Natural killer cell (primary cell): ENCODE data around the gene RAPGEF1. TPM values are rescaled to one million over a fixed set of nuclear protein-coding genes. Genes with fewer than 3 reads are reported as not detected.
A peak's percentile ranks its signal among the peaks of the same experiment; 100 is the strongest.

Source experiments
- ATAC-seq, 3 donors: fragments of 150-1000 bp in 2 of 3; fragments of 200-7000 bp in 1 of 3; cut with Tn5 transposase; 1 replicate in 1 of 3; 2 replicates in 2 of 3; pipeline ENCODE4 v1.10.0; 2021; ENCODE audit warnings: mild to moderate bottlenecking in 2 of 3, moderate library complexity in 2 of 3
- DNase-seq, 2 donors: peaks; one replicate each; pipeline versions ENCODE4 v3.0.0 to v3.0.0-alpha.2; 2013 to 2021; ENCODE audit warnings: mixed read lengths in 1 of 2
- H3K27ac ChIP-seq: one replicate; pipeline ENCODE4 v1.5.1; 2013; ENCODE audit warnings: mild to moderate bottlenecking, low read length
- H3K27me3 ChIP-seq: one replicate; pipeline ENCODE4 v1.6.1; 2013; ENCODE audit warnings: low read length; ENCODE audit not compliant: control insufficient read depth, insufficient read depth
- H3K36me3 ChIP-seq: one replicate; pipeline ENCODE4 v1.6.1; 2013; ENCODE audit warnings: low read length; ENCODE audit not compliant: control insufficient read depth, insufficient read depth
- H3K4me1 ChIP-seq: one replicate; pipeline ENCODE4 v1.6.1; 2013; ENCODE audit warnings: low read length; ENCODE audit not compliant: control insufficient read depth, insufficient read depth
- H3K4me3 ChIP-seq: one replicate; pipeline ENCODE4 v1.5.1; 2013; ENCODE audit warnings: low read length
- H3K9me3 ChIP-seq: one replicate; pipeline ENCODE4 v1.6.1; 2013; ENCODE audit warnings: low read length; ENCODE audit not compliant: control insufficient read depth, insufficient read depth
- H3K27ac Mint-ChIP-seq, 2 donors: one replicate each; pipeline ENCODE4 v1.8.0; 2022; ENCODE audit warnings: mild to moderate bottlenecking in 2 of 2, mixed read lengths in 2 of 2, moderate library complexity in 1 of 2
- H3K27me3 Mint-ChIP-seq, 2 donors: one replicate each; pipeline ENCODE4 v1.8.0; 2022; ENCODE audit warnings: low read depth in 2 of 2, mixed read lengths in 2 of 2
- H3K36me3 Mint-ChIP-seq: one replicate; pipeline ENCODE4 v1.8.0; 2022; ENCODE audit warnings: mixed read lengths
- H3K4me1 Mint-ChIP-seq, 2 donors: one replicate each; pipeline ENCODE4 v1.8.0; 2022; ENCODE audit warnings: mixed read lengths in 2 of 2
- H3K4me3 Mint-ChIP-seq: one replicate; pipeline ENCODE4 v1.8.0; 2022; ENCODE audit warnings: mild to moderate bottlenecking, moderate library complexity, mixed read lengths
- H3K9me3 Mint-ChIP-seq, 2 donors: one replicate each; pipeline ENCODE4 v1.8.0; 2022; ENCODE audit warnings: mixed read lengths in 2 of 2
- WGBS: methylation state at CpG from one replicate; pipeline ENCODE4 v1.1.7; 2013; ENCODE audit warnings: missing lambda C conversion rate; ENCODE audit not compliant: insufficient coverage; 5-methylcytosine and 5-hydroxymethylcytosine counted together
- intact Hi-C: fragments of 100-400 bp; cut with micrococcal nuclease; formaldehyde crosslinking; loops from one replicate; pipeline ENCODE4 v1.14.2; 2022
- total RNA-seq, 4 donors: library from RNA; stranded (reverse); fragments of 120-200 nt in 1 of 4; gene quantifications; one replicate each; pipeline versions ENCODE4 v1.2.3 to v1.2.4, GENCODE V29; 2013 to 2022
- TF ChIP-seq, protein P1 (sequence below): fragments of 200-600 bp; IDR thresholded peaks from one replicate; pipeline ENCODE4 v1.8.0; 2022; ENCODE audit warnings: antibody characterized with exemption

RAPGEF1 gene
- total RNA-seq, 3 donors from 2014 or later (not counting 1 experiment from before 2014, with no cell fraction given) = 210 to 224 (median 222) TPM

DNA sequence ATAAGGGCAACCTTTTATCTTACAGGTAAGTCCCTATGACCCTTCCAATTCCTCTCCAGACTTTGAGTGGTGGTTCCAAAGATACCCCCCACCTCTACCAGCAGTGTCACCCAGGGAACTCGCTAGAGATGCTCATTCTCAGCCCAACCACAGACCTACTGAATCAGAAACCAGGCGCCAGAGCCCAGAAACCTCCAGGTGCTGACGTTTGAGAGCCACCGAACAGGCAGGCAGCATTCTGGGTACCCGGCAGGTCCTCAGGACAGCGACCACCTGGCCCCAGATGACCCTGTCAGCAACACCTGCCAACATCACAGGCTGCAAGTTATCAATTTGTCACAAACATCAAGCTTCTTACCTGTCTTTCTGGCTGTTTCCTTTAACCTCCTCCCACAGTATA is 19.5 kb downstream of the RAPGEF1 start:
- Mint-ChIP-seq H3K27ac (peak overlapping the region; percentile 87), H3K4me1 (peaks cover 85 to 89% of the 10 kb centered on the region in 2 donors), H3K36me3 (no peaks in the 10 kb centered on the region), H3K4me3 (peak overlapping the region; percentile 35), H3K9me3 (no peaks in the 10 kb centered on the region), H3K27me3 (no peaks in the 10 kb centered on the region)
- peaks cover 7% of the 10 kb centered on the region for H3K36me3 ChIP-seq
- DNase-seq = peak in 1 of 2 donors; percentile 48
- no peaks in the 10 kb centered on the region for H3K9me3 ChIP-seq
- H3K4me3 ChIP-seq = no peak overlapping the region
- peak overlapping the region; percentile 19 for H3K27ac ChIP-seq
- ATAC-seq = peak; percentile 36 to 67 (median 66)
- H3K4me1 ChIP-seq = peaks cover 50% of the 10 kb centered on the region
- intact Hi-C loops = no loop called here
- 34% methylated on average over 6 of the region's 6 CpGs for WGBS
- TF ChIP-seq, protein P1, sequence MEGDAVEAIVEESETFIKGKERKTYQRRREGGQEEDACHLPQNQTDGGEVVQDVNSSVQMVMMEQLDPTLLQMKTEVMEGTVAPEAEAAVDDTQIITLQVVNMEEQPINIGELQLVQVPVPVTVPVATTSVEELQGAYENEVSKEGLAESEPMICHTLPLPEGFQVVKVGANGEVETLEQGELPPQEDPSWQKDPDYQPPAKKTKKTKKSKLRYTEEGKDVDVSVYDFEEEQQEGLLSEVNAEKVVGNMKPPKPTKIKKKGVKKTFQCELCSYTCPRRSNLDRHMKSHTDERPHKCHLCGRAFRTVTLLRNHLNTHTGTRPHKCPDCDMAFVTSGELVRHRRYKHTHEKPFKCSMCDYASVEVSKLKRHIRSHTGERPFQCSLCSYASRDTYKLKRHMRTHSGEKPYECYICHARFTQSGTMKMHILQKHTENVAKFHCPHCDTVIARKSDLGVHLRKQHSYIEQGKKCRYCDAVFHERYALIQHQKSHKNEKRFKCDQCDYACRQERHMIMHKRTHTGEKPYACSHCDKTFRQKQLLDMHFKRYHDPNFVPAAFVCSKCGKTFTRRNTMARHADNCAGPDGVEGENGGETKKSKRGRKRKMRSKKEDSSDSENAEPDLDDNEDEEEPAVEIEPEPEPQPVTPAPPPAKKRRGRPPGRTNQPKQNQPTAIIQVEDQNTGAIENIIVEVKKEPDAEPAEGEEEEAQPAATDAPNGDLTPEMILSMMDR = no peak
- no peaks in the 10 kb centered on the region for H3K27me3 ChIP-seq

GRCh38 chr9:131719262-131719908 is 20.5 kb downstream of the RAPGEF1 start:
- no peaks in the 10 kb centered on the region for H3K9me3 ChIP-seq
- intact Hi-C loops = no loop called here
- DNase-seq (no peak), ATAC-seq (peak; percentile 16 to 21 (median 19))
- Mint-ChIP-seq H3K4me3 (peak overlapping the region; percentile 9), H3K4me1 (peaks cover 84 to 87% of the 10 kb centered on the region in 2 donors), H3K36me3 (no peaks in the 10 kb centered on the region), H3K27me3 (no peaks in the 10 kb centered on the region), H3K9me3 (no peaks in the 10 kb centered on the region), H3K27ac (peak overlapping the region; percentile 87)
- peaks cover 41% of the 10 kb centered on the region for H3K4me1 ChIP-seq
- 53% methylated on average over 5 of the region's 7 CpGs for WGBS
- no peak overlapping the region for H3K4me3 ChIP-seq
- H3K27me3 ChIP-seq = no peaks in the 10 kb centered on the region
- peaks cover 16% of the 10 kb centered on the region for H3K36me3 ChIP-seq
- peak overlapping the region; percentile 19 for H3K27ac ChIP-seq
- TF ChIP-seq, protein P1 = no peak

DNA sequence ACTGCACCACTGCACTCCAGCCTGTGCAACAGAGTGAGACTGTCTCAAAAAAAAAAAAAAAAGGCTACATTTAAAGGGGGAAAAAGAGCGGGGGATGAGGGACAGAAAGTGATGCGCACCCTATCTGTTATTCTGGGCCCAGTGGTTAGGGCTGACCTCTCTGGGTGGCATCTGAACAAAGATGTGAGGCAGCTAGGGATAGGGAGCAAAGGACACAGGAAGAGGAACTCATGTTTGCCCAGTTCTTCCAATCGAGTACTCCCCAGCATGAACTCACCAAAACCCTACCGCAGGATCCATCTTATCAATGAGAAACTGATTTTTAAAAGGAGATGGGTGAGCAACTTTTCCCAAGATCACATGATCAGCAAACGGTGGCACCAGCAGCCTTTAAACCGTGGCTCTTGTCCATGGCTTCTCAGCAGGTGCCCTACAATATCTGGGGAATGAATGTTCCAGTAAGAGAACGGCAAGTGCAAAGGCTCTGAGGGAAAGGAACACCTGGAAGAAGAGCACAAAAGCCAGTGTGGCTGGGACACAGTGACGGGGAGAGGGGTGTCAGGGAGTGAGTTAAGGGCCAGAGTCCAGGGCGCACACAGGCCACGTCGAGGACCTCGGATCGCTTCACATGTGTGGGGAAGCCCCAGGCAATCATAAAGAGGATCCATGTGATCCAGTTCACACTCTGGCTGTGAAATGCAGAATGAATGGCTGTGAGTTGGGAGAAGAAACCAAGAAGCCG is 22.0 kb downstream of the RAPGEF1 start:
- intact Hi-C loops = no loop called here
- Mint-ChIP-seq H3K4me1 (peaks cover 79 to 81% of the 10 kb centered on the region in 2 donors), H3K27me3 (no peaks in the 10 kb centered on the region), H3K27ac (peak overlapping the region; percentile 87), H3K4me3 (peak overlapping the region; percentile 6), H3K9me3 (no peaks in the 10 kb centered on the region), H3K36me3 (no peaks in the 10 kb centered on the region)
- ATAC-seq (no peak), DNase-seq (no peak)
- 96% methylated on average over 13 of the region's 14 CpGs for WGBS
- no peak overlapping the region for H3K4me3 ChIP-seq
- no peaks in the 10 kb centered on the region for H3K27me3 ChIP-seq
- TF ChIP-seq, protein P1 = no peak
- peaks cover 40% of the 10 kb centered on the region for H3K4me1 ChIP-seq
- no peak overlapping the region for H3K27ac ChIP-seq
- H3K9me3 ChIP-seq = no peaks in the 10 kb centered on the region
- H3K36me3 ChIP-seq = peaks cover 19% of the 10 kb centered on the region
